ENCODE results near the gene CCPG1. TPM values are rescaled to one million over a fixed set of nuclear protein-coding genes. Genes with fewer than 3 reads are reported as not detected.
A peak's percentile ranks its signal among the peaks of the same experiment; 100 is the strongest.

Gene CCPG1
- total RNA-seq, 1 donor from 2014 or later = 21.3 TPM

GRCh38 chr15:55327387-55327786 lies 80.8 kb downstream of the CCPG1 start:
- Mint-ChIP-seq H3K4me3 (no peak overlapping the region), H3K27ac (no peak overlapping the region), H3K4me1 (no peaks in the 10 kb centered on the region), H3K36me3 (peaks cover 5% of the 10 kb centered on the region), H3K9me3 (no peaks in the 10 kb centered on the region), H3K27me3 (ENCODE audit: low read depth) (no peaks in the 10 kb centered on the region)
- DNase-seq (ENCODE audit: low spot score in 2 of 2, unreplicated experiment in 2 of 2) = no peak
- TF ChIP-seq CTCF (IDR thresholded peaks at IDR 0.05; ENCODE audit: unreplicated experiment) = no peak

DNA sequence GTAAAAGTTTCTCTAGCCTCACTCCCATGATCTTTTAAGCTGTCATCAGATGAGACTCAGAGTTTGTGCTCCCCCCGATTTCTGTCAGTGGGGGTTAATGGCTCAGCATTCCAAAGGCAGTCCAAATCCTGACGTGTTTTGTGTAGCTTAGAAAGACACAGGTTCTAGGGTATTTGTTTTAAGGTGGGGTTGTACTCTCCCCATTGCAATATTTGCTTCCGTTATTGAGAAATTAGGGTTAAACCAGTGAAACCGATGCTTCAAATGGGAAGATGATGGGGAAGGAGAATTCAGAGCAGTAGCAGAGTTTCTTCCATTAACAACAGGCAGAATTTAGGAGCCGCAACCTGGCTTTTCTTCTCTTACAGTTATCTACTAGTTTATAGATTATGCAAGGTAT lies 85.7 kb downstream of the CCPG1 start:
- Mint-ChIP-seq H3K27ac (no peak overlapping the region), H3K27me3 (ENCODE audit: low read depth) (no peaks in the 10 kb centered on the region), H3K4me3 (no peak overlapping the region)

DNA sequence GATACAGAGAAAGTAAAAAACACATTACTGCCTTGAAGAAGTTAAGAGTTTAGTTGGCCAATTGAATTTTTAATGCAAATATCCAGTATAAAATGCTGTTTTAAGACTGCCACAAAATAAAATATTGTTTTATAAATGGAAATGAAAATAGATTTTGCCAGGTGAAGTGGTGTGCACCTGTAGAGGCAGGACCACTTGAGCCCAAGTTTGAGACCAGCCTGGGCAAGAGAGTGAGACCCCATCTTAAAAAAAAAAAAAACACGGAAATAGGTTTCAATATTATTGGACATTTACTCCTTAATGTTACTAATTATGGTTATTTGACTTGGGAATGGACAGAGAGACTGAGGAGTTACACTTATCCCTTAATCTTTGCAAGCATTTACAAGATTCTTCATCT lies 87.2 kb downstream of the CCPG1 start:
- H3K4me3 Mint-ChIP-seq = no peak overlapping the region

More for the DNA sequence above, 85.7 kb downstream of the CCPG1 start:
- Mint-ChIP-seq H3K9me3 (no peaks in the 10 kb centered on the region), H3K4me1 (peaks cover 15% of the 10 kb centered on the region), H3K36me3 (no peaks in the 10 kb centered on the region)
- DNase-seq (ENCODE audit: low spot score in 2 of 2, unreplicated experiment in 2 of 2) = no peak
- no peak for TF ChIP-seq CTCF (IDR thresholded peaks at IDR 0.05; ENCODE audit: unreplicated experiment)

DNA sequence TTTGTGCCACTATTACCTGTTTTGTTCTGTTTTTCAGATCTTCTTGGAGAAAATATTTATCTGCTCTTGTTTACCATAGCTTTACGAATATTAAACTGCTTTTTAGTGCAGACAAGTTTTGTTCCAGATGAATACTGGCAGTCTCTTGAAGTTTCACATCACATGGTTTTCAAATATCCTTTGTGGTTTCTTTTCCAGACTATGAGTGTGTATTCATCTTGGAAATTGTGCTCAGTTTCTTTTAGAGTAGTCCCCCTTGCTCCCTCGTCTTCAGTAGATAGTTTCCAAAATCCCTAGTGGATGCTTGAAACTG lies 88.0 kb downstream of the CCPG1 start:
- peak overlapping the region; percentile 60 for H3K4me3 Mint-ChIP-seq
- H3K4me1 Mint-ChIP-seq = peaks cover 21% of the 10 kb centered on the region
- TF ChIP-seq CTCF (IDR thresholded peaks at IDR 0.05; ENCODE audit: unreplicated experiment) = no peak
- peak overlapping the region; percentile 67 for H3K27ac Mint-ChIP-seq
- no peak for DNase-seq (ENCODE audit: low spot score in 2 of 2, unreplicated experiment in 2 of 2)
- no peaks in the 10 kb centered on the region for H3K27me3 Mint-ChIP-seq (ENCODE audit: low read depth)
- peaks cover 3% of the 10 kb centered on the region for H3K36me3 Mint-ChIP-seq
- no peaks in the 10 kb centered on the region for H3K9me3 Mint-ChIP-seq

More for the DNA sequence above, 87.2 kb downstream of the CCPG1 start:
- peaks cover 3% of the 10 kb centered on the region for H3K36me3 Mint-ChIP-seq
- H3K27me3 Mint-ChIP-seq (ENCODE audit: low read depth) = no peaks in the 10 kb centered on the region
- no peak for DNase-seq (ENCODE audit: low spot score in 2 of 2, unreplicated experiment in 2 of 2)
- H3K27ac Mint-ChIP-seq = no peak overlapping the region
- no peaks in the 10 kb centered on the region for H3K9me3 Mint-ChIP-seq
- TF ChIP-seq CTCF (IDR thresholded peaks at IDR 0.05; ENCODE audit: unreplicated experiment) = no peak
- H3K4me1 Mint-ChIP-seq = peaks cover 21% of the 10 kb centered on the region

DNA sequence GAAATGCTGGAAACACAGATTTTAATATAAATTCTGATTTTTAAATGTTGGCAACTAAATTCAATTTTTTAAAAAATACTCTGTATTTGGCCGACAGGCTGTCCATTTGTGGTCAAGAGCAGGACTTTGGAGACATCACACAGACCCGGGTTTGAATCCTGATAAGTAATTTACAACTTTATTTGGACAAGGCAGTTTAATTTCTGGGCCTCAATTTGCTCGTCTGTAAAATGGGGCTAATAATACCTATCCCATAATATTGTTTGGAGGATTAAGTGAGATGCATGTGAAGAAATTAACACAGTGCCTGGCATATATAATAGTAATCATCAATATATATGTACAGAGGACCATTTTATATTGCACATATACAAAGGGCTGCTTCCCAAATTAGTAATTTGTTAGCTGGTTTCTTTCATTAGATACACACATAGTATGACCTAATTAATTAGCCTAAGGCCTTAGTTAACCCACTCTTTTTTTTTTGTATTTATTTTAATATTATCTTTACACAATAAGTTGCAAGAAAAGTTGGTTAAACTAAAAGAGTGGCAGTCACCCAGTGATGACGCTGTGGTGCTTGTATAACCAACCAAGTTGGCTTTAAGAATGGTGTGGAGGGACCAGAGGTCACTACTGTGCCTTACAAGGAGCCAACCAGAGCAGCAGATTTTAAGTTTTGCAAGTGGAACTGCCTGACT lies 88.5 kb downstream of the CCPG1 start:
- peak overlapping the region; percentile 67 for H3K27ac Mint-ChIP-seq
- no peaks in the 10 kb centered on the region for H3K9me3 Mint-ChIP-seq
- no peak for TF ChIP-seq CTCF (IDR thresholded peaks at IDR 0.05; ENCODE audit: unreplicated experiment)
- no peak for DNase-seq (ENCODE audit: low spot score in 2 of 2, unreplicated experiment in 2 of 2)
- H3K36me3 Mint-ChIP-seq = peaks cover 3% of the 10 kb centered on the region
- no peaks in the 10 kb centered on the region for H3K27me3 Mint-ChIP-seq (ENCODE audit: low read depth)
- peak overlapping the region; percentile 96 for H3K4me3 Mint-ChIP-seq
- peaks cover 21% of the 10 kb centered on the region for H3K4me1 Mint-ChIP-seq
